OCI-LY1 (cell line): ENCODE data around the gene TPM1.
"Not testable (repeated sequence)": the region's sequence is repeated elsewhere in the genome, so short reads cannot be mapped to it uniquely, and the experiment has no call there.

Source experiments
- H2AFZ ChIP-seq: fragments of 200-600 bp; sonication (generic), shearing (Covaris generic); 2 replicates; pipeline ENCODE4 v1.6.0; 2014; ENCODE audit warnings: antibody characterized with exemption, mild to moderate bottlenecking, low read length
- H3F3A ChIP-seq: fragments of 200-600 bp; sonication (generic), shearing (Covaris generic); 2 replicates; pipeline ENCODE4 v1.6.0; 2014; ENCODE audit warnings: mild to moderate bottlenecking, antibody characterized with exemption, low read length, moderate library complexity; ENCODE audit not compliant: insufficient read depth
- H3K27ac ChIP-seq: fragments of 200-600 bp; sonication (generic); 2 replicates; pipeline ENCODE4 v1.5.1; 2014; ENCODE audit warnings: low read length, mixed run types, mild to moderate bottlenecking, low read depth; ENCODE audit not compliant: poor library complexity, severe bottlenecking
- H3K27me3 ChIP-seq: fragments of 200-600 bp; sonication (generic); 2 replicates; pipeline ENCODE4 v1.6.0; 2014; ENCODE audit warnings: antibody characterized with exemption, mild to moderate bottlenecking, low read length, moderate library complexity; ENCODE audit not compliant: insufficient read depth
- H3K36me3 ChIP-seq: fragments of 200-600 bp; sonication (generic); 2 replicates; pipeline ENCODE4 v1.6.1; 2014; ENCODE audit warnings: mild to moderate bottlenecking, antibody characterized with exemption, low read length, moderate library complexity, mixed read lengths; ENCODE audit not compliant: insufficient read depth
- H3K4me1 ChIP-seq: fragments of 200-600 bp; sonication (generic); 2 replicates; pipeline ENCODE4 v1.5.1; 2014; ENCODE audit warnings: mild to moderate bottlenecking, low read length, moderate library complexity; ENCODE audit not compliant: insufficient read depth, severe bottlenecking
- H3K4me2 ChIP-seq: fragments of 200-600 bp; sonication (generic), shearing (Covaris generic); 2 replicates; pipeline ENCODE4 v1.6.1; 2014; ENCODE audit warnings: low read length
- H3K4me3 ChIP-seq: fragments of 200-600 bp; sonication (generic); 2 replicates; pipeline ENCODE4 v1.5.1; 2014; ENCODE audit warnings: low read length, low read depth, mild to moderate bottlenecking, mixed read lengths; ENCODE audit not compliant: poor library complexity, severe bottlenecking
- H3K79me2 ChIP-seq: fragments of 200-600 bp; shearing (Covaris generic); 2 replicates; pipeline ENCODE4 v1.6.1; 2016; ENCODE audit warnings: mixed run types, low read length, mixed read lengths; ENCODE audit not compliant: insufficient read depth
- H3K9ac ChIP-seq: fragments of 200-600 bp; sonication (generic), shearing (Covaris generic); 2 replicates; pipeline ENCODE4 v1.6.1; 2014; ENCODE audit warnings: mild to moderate bottlenecking, low read length, mixed read lengths
- H3K9me2 ChIP-seq: fragments of 200-600 bp; sonication (generic), shearing (Covaris generic); 2 replicates; pipeline ENCODE4 v1.6.1; 2014; ENCODE audit warnings: low read depth, mild to moderate bottlenecking, low read length, mixed read lengths
- H3K9me3 ChIP-seq: fragments of 200-600 bp; shearing (Covaris generic); 2 replicates; pipeline ENCODE4 v1.6.1; 2014; ENCODE audit warnings: low read length, mixed read lengths
- H4K20me1 ChIP-seq: fragments of 200-600 bp; sonication (generic), shearing (Covaris generic); 2 replicates; pipeline ENCODE4 v1.6.0; 2016; ENCODE audit warnings: mild to moderate bottlenecking, low read length; ENCODE audit not compliant: insufficient read depth
- EZH2 ChIP-seq: fragments of 200-600 bp; sonication (generic), shearing (Covaris generic); IDR thresholded peaks from 2 replicates; pipeline ENCODE4 v1.8.0; 2017; ENCODE audit warnings: borderline replicate concordance, mixed run types, mild to moderate bottlenecking, antibody characterized with exemption, low read length, moderate library complexity, mixed read lengths
- TF ChIP-seq, protein P1 (sequence below): fragments of 200-600 bp; sonication (generic), shearing (Covaris generic); IDR thresholded peaks from 2 replicates; pipeline ENCODE4 v1.5.1; 2017; ENCODE audit warnings: mild to moderate bottlenecking, antibody characterized with exemption, low read length, moderate library complexity, mixed read lengths

Gene TPM1

DNA sequence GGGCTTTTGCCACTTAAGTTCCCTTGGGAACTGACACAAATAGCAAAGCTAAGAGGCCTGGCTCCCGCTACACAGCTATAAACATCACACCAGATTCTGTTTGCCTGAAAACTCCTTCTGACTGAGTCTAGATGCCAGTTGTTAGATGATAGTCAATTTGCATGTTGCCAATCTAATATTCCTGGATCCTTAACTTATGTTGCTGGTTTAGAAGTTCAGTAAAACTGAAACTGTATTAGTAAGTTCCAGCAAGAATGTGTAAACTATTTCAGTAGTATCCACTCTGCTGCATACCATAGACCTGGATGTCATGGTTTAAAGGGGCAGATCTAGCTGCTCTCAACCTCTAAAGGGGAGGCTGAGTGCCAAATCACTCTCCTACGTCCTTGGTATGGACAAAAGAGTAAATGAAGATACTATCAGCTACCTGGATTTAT is 52.0 kb downstream of the TPM1 start:
- no peaks in the 10 kb centered on the region for H3F3A ChIP-seq
- H3K4me2 ChIP-seq, result no peak overlapping the region
- no peaks in the 10 kb centered on the region for H3K36me3 ChIP-seq
- no peaks in the 10 kb centered on the region for H3K9me2 ChIP-seq
- no peaks in the 10 kb centered on the region for H3K4me1 ChIP-seq
- H3K9me3 ChIP-seq, result no peaks in the 10 kb centered on the region
- H3K4me3 ChIP-seq, result no peak overlapping the region
- H2AFZ ChIP-seq, result no peak overlapping the region
- H3K79me2 ChIP-seq, result no peaks in the 10 kb centered on the region
- no peaks in the 10 kb centered on the region for H3K27me3 ChIP-seq
- H4K20me1 ChIP-seq, result no peaks in the 10 kb centered on the region
- no peak overlapping the region for H3K27ac ChIP-seq
- TF ChIP-seq, protein P1, sequence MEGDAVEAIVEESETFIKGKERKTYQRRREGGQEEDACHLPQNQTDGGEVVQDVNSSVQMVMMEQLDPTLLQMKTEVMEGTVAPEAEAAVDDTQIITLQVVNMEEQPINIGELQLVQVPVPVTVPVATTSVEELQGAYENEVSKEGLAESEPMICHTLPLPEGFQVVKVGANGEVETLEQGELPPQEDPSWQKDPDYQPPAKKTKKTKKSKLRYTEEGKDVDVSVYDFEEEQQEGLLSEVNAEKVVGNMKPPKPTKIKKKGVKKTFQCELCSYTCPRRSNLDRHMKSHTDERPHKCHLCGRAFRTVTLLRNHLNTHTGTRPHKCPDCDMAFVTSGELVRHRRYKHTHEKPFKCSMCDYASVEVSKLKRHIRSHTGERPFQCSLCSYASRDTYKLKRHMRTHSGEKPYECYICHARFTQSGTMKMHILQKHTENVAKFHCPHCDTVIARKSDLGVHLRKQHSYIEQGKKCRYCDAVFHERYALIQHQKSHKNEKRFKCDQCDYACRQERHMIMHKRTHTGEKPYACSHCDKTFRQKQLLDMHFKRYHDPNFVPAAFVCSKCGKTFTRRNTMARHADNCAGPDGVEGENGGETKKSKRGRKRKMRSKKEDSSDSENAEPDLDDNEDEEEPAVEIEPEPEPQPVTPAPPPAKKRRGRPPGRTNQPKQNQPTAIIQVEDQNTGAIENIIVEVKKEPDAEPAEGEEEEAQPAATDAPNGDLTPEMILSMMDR, result no peak
- no peak for TF ChIP-seq EZH2
- H3K9ac ChIP-seq, result no peak overlapping the region

- TF ChIP-seq EZH2, result no peak
- TF ChIP-seq, protein P1, result no peak
- Histone ChIP-seq H3K9ac (no peak overlapping the region), H3K9me3 (no peaks in the 10 kb centered on the region), H3K27me3 (no peaks in the 10 kb centered on the region), H3K79me2 (no peaks in the 10 kb centered on the region), H3K4me2 (no peak overlapping the region), H3K36me3 (no peaks in the 10 kb centered on the region), H3F3A (no peaks in the 10 kb centered on the region), H3K27ac (no peak overlapping the region), H3K4me1 (no peaks in the 10 kb centered on the region), H2AFZ (no peak overlapping the region), H3K9me2 (no peaks in the 10 kb centered on the region), H3K4me3 (no peak overlapping the region), H4K20me1 (no peaks in the 10 kb centered on the region)
Measured at GRCh38 chr15:63096178-63096577, 53.6 kb downstream of the TPM1 start.

DNA sequence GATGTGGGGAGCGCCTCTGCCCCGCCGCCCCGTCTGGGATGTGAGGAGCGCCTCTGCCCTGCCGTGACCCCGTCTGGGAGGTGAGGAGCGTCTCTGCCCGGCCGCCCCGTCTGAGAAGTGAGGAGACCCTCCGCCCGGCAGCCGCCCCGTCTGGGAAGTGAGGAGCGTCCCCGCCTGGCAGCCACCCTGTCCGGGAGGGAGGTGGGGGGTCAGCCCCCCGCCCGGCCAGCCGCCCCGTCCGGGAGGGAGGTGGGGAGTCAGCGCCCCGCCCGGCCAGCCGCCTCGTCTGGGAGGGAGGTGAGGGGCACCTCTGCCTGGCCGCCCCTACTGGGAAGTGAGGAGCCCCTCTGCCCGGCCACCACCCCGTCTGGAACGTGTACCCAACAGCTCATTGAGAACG is 56.4 kb downstream of the TPM1 start:
- not testable (repeated sequence) for H3K27me3 ChIP-seq, H3K4me3 ChIP-seq, H3K9me3 ChIP-seq, H3K9me2 ChIP-seq, H3K4me1 ChIP-seq, H3K4me2 ChIP-seq, H2AFZ ChIP-seq, H4K20me1 ChIP-seq, H3F3A ChIP-seq, H3K79me2 ChIP-seq, H3K36me3 ChIP-seq, H3K9ac ChIP-seq, H3K27ac ChIP-seq

DNA sequence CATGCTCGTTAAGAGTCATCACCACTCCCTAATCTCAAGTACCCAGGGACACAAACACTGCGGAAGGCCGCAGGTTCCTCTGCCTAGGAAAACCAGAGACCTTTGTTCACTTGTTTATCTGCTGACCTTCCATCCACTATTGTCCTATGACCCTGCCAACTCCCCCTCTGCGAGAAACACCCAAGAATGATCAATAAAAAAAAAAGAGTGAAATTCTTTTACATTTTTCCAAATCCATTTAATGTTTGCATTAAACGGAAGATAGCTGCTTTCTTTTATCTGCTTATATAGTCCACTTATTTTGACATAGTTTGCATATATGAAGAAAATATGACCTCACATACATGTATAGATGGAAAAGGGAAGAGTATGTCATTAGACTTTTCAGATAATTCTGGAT is 57.0 kb downstream of the TPM1 start:
- not testable (repeated sequence) for H2AFZ ChIP-seq, H3K9me2 ChIP-seq, H3K9ac ChIP-seq, H3K9me3 ChIP-seq, H3F3A ChIP-seq, H4K20me1 ChIP-seq, H3K79me2 ChIP-seq, H3K27ac ChIP-seq, H3K4me2 ChIP-seq, H3K27me3 ChIP-seq, H3K4me3 ChIP-seq, H3K4me1 ChIP-seq, H3K36me3 ChIP-seq
